Stimulated activated CD8-positive, alpha-beta memory T cell treated with anti-CD3 and anti-CD28 coated beads, Interleukin-2, amount 100 ng/mL, for 48 hours (primary cell): ENCODE measurements around the gene VILL.

ENCODE experiments used
- DNase-seq, 2 donors: peaks; one replicate each; pipeline ENCODE4 v3.0.0-alpha.2; 2020; ENCODE audit warnings: low read depth in 2 of 2

The VILL gene

GRCh38 chr3:37990527-37990926 lies at the start of gene VILL:
Gene VILL, plus strand, starts transcription at chr3:37990786. Its CDS starts 2,887 bp downstream, at chr3:37993673.
- DNase-seq: no peak

DNA sequence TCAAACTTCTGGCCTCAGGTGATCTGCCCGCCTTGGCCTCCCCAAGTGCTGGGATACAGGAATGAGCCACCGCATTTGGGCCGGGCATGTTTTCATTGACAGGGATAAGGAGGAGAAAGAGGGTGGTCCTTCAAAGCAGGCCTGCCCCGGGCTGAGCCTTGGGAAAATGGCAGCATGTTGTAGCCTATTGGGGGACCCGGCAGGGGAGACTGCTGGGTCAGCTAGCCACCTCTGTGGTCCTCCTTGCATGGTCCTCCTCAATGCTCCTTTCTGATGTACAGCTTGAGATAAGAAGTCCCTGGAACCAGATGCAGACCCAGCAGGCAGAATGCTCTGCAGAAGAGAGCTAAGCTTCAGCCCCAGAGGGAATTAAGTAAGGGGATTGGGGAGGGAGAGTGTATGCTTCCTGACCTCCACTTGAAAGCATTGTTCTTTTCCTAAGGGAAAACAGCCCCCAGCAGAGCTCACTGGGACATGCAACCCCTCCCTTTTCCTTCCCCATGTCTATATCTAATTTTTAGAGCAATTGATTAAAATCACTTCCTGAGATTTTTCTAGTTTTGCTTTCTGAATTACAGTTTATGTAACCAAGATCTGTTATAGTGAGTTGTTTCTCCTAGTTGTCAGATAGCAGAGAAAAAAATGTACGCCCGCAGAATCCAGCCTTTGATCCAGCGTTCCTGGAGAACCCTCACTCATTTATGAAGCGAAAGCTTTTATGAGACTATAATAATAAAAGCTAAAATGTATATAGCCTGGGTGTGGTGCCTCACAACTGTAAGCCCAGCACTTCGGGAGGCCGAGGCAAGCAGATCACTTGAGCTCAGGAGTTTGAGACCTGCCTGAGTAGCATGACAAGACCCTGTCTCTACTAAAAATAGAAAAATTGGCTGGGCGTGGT lies 48.7 kb upstream of the VILL start:
- no peak for DNase-seq

- no peak for DNase-seq
These were observed 47.9 kb upstream of the VILL start for GRCh38 chr3:37942646-37943045.

DNA sequence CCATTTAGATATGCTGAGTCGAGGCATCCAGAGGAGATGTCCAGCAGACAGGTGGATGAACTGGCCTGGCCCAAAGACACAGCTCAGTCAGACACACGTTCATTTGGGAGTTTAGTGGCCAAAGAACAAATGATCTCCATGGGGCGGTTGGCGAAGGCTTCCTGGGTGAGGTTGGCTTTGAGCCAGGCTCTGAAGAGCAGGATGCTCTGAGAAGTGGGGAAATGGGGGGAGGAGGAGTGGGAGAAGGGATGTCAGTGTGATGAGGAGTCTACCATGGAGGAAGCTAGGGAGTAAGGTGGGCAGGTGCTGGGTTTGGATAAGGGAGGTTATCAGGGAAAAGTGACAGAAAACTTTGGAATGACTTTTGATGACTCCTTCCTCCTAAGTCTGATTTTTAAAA lies 47.5 kb upstream of the VILL start:
- DNase-seq: no peak

DNA sequence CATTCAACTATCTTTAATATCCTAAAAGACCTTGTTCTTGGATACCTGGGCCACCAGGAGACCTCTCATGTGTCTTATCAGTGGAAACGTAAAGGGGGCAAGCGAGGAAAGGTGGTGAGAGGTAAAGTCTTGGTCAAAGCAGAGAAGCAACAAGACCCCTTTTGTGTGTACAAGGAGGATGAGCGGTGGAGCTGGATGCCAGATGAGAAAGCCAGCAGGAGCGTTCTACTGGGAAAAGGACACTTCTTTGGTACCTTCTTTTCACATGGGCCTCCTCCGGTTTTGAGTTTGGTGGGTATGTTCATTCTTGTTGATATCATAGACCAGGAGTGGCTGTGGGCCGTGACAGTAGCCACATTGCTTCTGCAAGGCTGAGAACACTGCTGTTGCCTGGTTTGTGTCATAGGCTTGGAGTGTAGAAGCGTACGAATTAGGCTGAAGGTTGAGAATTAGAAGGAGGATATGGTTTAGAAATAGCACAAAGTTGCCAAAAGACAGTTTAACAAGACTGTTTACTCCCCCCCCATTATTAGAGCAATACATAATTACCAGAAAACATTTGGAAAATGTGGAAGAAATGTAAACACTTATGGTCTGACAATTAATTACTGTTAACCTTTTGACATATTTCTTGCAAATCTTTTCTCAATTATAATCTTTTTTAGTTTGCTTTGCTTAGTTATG lies 46.8 kb upstream of the VILL start:
- DNase-seq: no peak

GRCh38 chr3:37944391-37944842 lies 46.2 kb upstream of the VILL start:
- DNase-seq: no peak

DNA sequence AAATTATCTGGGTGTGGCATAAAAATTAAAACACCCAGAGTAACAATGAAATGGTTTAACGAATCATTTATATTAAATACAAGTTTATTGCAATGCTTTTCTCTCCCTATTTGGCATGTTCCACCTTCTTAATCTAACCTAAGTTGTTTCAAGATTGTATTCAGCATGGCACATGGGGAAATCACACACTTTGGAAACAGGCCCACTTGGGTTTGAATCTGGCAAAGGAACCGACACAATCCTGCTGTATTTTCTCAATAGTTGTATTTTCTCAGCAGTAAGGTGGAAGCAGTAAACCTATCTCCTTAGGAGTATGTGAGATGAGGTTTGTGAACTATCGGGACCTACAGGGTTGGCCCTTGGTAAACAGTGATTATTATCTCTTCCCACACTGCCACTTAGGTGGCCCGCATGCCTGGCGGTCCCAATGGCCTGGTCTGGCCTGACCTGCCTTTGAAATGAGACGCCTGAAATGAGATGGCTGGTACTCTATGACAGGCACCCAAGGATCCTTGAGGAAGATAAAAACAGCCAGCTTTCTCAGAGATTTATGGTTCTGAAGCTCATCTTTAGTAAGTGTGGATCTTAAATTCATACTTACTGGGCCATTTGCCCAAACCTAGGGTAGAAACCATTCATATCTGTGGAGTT lies 45.3 kb upstream of the VILL start:
- no peak for DNase-seq

- DNase-seq: no peak
These were observed 44.6 kb upstream of the VILL start for GRCh38 chr3:37945807-37946530.

- DNase-seq: no peak
These were observed 44.1 kb upstream of the VILL start for GRCh38 chr3:37946531-37946889.

GRCh38 chr3:37949866-37950265 lies 40.7 kb upstream of the VILL start:
- no peak for DNase-seq

- no peak for DNase-seq
These were observed 38.0 kb upstream of the VILL start for GRCh38 chr3:37952564-37952963.

- DNase-seq: no peak
These were observed 37.4 kb upstream of the VILL start for GRCh38 chr3:37953226-37953625.

DNA sequence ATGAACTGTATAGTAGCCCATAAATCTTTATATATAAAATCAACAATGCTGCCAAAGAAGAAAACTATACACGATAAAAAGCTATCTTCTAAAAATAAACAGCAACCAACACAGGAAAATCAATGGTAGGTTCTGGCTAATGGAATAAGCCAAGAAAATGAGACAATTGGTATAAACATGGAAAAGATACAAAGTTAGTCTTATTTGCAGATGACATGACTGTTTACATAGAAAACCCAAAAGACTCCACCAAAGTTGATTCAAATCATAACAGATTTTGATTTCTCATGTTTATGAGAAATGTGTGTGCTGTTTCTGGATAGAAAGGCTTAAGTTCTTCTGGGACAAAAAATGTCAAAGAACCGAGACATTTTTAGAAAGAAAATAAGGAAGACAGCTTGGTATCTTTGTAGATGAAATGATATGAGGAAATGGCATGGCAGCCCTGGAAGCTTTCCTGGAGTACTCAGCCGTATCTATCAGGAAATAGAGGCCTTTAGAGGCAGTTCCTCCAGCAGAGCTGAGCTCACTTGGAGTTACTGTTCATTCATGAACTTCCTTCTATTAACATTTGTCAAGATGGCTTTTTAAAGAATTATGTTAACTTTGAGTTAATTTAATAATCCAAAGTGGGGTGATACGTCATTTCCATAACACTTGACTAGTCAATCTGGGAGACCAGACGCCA lies 36.7 kb upstream of the VILL start:
- DNase-seq: no peak

GRCh38 chr3:37954881-37955280 lies 35.7 kb upstream of the VILL start:
- DNase-seq: no peak

DNA sequence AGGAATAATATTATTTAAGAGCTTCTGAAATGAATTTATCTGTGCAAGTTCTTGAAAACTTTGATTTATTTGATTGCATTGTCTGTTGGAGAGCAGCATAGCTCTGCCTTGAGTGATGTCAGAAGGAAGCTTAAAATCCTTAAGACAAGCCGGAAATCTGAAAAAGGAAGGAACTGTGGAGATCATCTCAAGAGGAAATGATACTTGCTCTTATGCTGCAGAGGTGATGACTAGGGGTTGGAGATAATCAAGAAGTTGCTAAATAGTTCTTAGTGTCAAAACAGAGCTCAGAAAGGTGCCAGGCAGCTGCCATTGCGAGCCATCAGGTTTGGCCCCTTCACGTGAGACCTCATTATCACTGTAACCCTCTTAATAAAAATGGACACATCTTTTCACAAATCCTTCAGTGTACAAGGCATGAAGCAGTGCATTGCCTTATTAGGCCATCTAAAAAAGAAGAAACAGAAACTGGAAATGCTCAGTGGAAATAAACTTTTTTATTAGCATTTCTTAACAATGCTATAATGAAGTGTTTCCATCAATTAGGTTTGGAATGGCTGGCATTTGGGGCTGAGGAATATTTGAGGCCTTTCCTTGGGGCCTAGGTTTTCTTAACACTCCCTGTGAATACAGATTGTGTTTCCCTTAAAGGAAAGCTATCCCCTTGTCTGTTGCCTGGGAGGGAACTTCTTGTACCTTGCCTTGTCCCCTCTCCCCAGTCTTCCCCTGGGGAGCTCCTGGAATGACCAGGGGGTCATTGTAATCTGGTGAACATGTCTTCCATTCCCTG lies 34.5 kb upstream of the VILL start:
- DNase-seq: no peak

DNA sequence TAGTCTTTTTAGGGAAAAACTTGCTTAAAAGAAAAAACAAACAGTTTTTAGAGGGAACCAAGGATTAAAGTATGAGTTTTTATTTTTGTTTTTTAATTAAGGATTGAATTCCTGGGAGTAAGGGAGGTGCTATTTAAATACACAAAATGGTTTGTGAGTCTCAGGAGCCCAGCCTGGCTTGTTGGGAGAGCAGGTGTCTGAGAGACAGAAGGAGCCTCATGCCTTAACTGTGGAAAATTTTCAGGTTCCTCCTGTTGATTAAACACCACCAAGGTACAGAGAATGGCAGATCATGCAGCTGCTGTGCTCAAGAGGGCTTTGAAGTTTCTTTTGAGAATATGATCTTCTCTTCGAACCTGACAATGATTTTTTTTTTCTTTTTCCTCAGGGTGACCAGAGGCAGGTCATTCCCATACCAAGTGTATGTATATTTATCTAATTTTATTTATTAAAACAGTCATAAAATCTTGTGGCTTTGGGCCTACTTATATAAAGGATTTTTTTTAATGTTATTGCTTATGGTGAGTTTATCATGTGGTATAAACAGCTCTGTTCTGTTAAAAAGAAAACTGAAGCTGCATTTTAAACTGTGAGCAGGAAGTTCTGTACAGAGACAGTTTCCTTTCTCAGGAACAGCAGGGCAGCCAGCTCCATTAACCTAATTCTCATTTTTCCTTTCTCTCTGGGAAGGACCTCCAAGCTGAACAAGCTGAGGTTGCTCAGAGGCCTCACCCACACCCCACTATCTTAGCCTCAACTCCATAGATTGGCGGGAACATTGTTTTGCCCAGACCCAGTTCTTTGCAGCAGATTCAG lies 33.7 kb upstream of the VILL start:
- no peak for DNase-seq

DNA sequence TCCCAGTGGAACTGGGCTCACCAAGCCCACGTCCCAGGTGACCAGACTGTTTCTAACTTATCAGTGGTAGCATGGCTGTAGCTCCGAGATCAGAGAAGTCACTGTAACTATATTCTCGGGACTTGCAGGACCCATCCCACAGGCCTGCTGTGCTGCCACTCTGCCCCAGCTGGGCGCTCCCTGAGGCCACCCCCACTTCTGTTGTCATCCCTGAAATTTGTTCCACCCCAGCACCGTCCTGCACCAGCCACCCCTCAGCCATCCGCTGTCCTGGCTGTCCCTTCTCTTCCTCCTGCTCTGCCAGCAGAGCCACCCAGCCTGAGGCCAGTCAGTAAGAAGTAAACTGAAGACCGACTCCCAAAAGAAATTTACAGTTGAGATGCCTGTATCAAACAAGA lies 33.0 kb upstream of the VILL start:
- no peak for DNase-seq

GRCh38 chr3:37961622-37962431 lies 28.8 kb upstream of the VILL start:
- no peak for DNase-seq

DNA sequence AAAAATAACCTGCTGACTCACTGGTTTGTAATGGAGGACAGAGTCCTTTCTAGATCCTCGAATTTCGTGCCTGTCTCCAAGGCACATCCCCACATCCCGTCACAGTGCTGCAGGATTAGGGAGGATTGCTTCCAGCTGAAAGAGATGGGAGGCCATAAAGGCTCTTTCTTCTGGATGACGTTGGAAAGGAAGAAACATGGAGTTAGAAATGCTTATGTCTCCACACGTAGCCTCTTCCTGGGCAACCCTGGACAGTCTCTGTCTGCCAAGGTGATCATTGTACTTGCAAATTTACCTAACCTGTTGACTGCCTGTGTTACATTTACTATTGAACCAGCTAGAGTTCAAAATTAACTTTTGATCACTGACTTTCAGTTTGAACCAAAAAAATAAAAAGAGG lies 27.6 kb upstream of the VILL start:
- no peak for DNase-seq
